ENCODE data around the gene RICTOR. TPM values are rescaled to one million over a fixed set of nuclear protein-coding genes. Genes with fewer than 3 reads are reported as not detected.

RICTOR gene
- polyA plus RNA-seq, 1 donor from 2014 or later, result 12.9 TPM

DNA sequence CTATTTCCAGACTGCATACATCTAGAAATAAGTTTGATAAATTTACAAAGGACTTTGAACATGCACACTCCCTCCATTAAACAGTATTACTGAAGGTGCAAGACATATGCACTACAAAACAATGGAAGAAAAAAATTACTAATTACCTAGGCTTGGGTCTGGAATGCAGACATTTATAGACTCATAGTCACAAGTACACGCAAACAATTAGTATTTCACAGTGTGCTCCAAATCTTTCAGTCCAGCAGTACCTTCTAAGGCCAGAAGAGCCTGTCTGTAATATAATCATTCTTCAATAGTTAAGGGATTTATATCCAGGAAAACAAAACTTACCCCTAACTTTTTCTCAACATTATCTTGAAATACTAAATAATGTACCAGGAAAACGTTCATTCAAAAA lies 11.2 kb downstream of the RICTOR start:
- Histone ChIP-seq H3K79me2 (replicated peaks; ENCODE audit: insufficient read depth, low read length) (peaks cover 64% of the 10 kb centered on the region), H3K27me3 (ENCODE audit: insufficient read depth, low read depth, low read length) (no peaks in the 10 kb centered on the region), H3K27ac (ENCODE audit: low read length) (no peak overlapping the region), H3K9me3 (ENCODE audit: low read length) (no peaks in the 10 kb centered on the region), H3F3A (ENCODE audit: insufficient read depth, low read length, poor library complexity, severe bottlenecking) (no peaks in the 10 kb centered on the region), H3K4me3 (ENCODE audit: low read length) (no peak overlapping the region), H3K9me2 (ENCODE audit: insufficient read depth, low read length) (no peaks in the 10 kb centered on the region), H2AFZ (ENCODE audit: low read depth, low read length) (no peak overlapping the region), H3K4me2 (ENCODE audit: low read length) (no peak overlapping the region), H4K20me1 (ENCODE audit: insufficient read depth) (no peaks in the 10 kb centered on the region), H3K36me3 (ENCODE audit: insufficient read depth, low read length) (peaks cover 5% of the 10 kb centered on the region), H3K9ac (ENCODE audit: low read length) (no peak overlapping the region)
- TF ChIP-seq RAD21 (conservative IDR thresholded peaks at IDR 0.05), result no peak
- TF ChIP-seq POLR2AphosphoS5 (IDR thresholded peaks at IDR 0.05), result no peak
- no peak for TF ChIP-seq EZH2 (IDR thresholded peaks at IDR 0.05; ENCODE audit: borderline replicate concordance, insufficient read depth, low read length, poor library complexity, severe bottlenecking)
- no peak for TF ChIP-seq EP300 (conservative IDR thresholded peaks at IDR 0.05; ENCODE audit: poor library complexity, severe bottlenecking)
- TF ChIP-seq REST (IDR thresholded peaks at IDR 0.05; ENCODE audit: borderline replicate concordance), result no peak
- no peak for TF ChIP-seq MXI1 (conservative IDR thresholded peaks at IDR 0.05; ENCODE audit: poor library complexity, severe bottlenecking)
- no peak for TF ChIP-seq SMC3 (conservative IDR thresholded peaks at IDR 0.05; ENCODE audit: poor library complexity)
- TF ChIP-seq CTCF (IDR thresholded peaks at IDR 0.05; ENCODE audit: poor library complexity, severe bottlenecking), result no peak
- no peak for TF ChIP-seq TAF1 (IDR thresholded peaks at IDR 0.05; ENCODE audit: low read depth)

DNA sequence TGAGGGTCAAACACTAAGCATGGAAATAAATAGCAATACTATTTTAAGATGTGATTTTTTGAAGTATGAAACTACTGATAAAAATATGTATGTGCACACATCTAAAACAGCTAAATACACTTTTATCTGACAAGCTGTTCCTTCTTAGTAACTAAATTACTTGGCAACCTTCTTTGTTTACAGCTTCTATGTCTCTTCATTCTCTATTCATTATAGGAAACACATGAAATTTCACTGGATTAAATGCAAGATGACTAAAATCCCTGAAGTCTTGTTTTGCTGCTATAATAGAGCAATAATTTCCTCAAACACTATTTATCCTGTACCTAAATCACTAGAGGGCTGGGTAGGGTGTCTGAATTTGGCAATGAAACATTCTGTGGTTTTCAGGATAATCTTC lies 11.7 kb downstream of the RICTOR start:
- H2AFZ ChIP-seq (ENCODE audit: low read depth, low read length), result no peak overlapping the region
- no peak overlapping the region for H3K4me2 ChIP-seq (ENCODE audit: low read length)
- TF ChIP-seq RAD21 (conservative IDR thresholded peaks at IDR 0.05) (no peak), POLR2AphosphoS5 (IDR thresholded peaks at IDR 0.05) (no peak), EP300 (conservative IDR thresholded peaks at IDR 0.05; ENCODE audit: poor library complexity, severe bottlenecking) (no peak), TAF1 (IDR thresholded peaks at IDR 0.05; ENCODE audit: low read depth) (no peak), REST (IDR thresholded peaks at IDR 0.05; ENCODE audit: borderline replicate concordance) (no peak)
- no peaks in the 10 kb centered on the region for H3F3A ChIP-seq (ENCODE audit: insufficient read depth, low read length, poor library complexity, severe bottlenecking)
- H3K79me2 ChIP-seq (replicated peaks; ENCODE audit: insufficient read depth, low read length), result peaks cover 58% of the 10 kb centered on the region
- no peaks in the 10 kb centered on the region for H3K9me3 ChIP-seq (ENCODE audit: low read length)
- H3K9ac ChIP-seq (ENCODE audit: low read length), result no peak overlapping the region
- peaks cover 5% of the 10 kb centered on the region for H3K36me3 ChIP-seq (ENCODE audit: insufficient read depth, low read length)
- H3K9me2 ChIP-seq (ENCODE audit: insufficient read depth, low read length), result no peaks in the 10 kb centered on the region
- no peak overlapping the region for H3K4me3 ChIP-seq (ENCODE audit: low read length)
- H3K27me3 ChIP-seq (ENCODE audit: insufficient read depth, low read depth, low read length), result no peaks in the 10 kb centered on the region
- no peaks in the 10 kb centered on the region for H4K20me1 ChIP-seq (ENCODE audit: insufficient read depth)
- H3K27ac ChIP-seq (ENCODE audit: low read length), result no peak overlapping the region

Data from neural cell (in vitro differentiated cells).